Hypothalamus (tissue), 51 donors: Measurements from ENCODE around the gene CSNK1G1.

Experiments
- DNase-seq, 51 donors: peaks; one replicate each; lab custom pipeline; 2025; lab: John Stamatoyannopoulos, UW

CSNK1G1 gene

GRCh38 chr15:64157599-64158125 lies 198.3 kb downstream of the CSNK1G1 start:
- DNase-seq, result no peak

- DNase-seq, result no peak
Measured at GRCh38 chr15:64156652-64157331, 199.2 kb downstream of the CSNK1G1 start.

GRCh38 chr15:64155802-64156651 lies 199.9 kb downstream of the CSNK1G1 start:
- DNase-seq, result no peak

- peak in 50 of 51 donors; percentile 46 to 97 (median 84) for DNase-seq
Measured at GRCh38 chr15:64153480-64154367, 202.2 kb downstream of the CSNK1G1 start.

GRCh38 chr15:64152507-64153387 lies 203.2 kb downstream of the CSNK1G1 start:
- peak in 4 of 51 donors; percentile 26 to 73 (median 60) for DNase-seq

GRCh38 chr15:64151727-64152506 lies 204.1 kb downstream of the CSNK1G1 start, which contains the start of gene SNX22:
Gene SNX22 (plus strand): TSS chr15:64151731. CDS start chr15:64151776, 45 bp downstream.
- peak in 4 of 51 donors; percentile 33 to 57 (median 46) for DNase-seq

GRCh38 chr15:64149893-64150578 lies 205.9 kb downstream of the CSNK1G1 start:
- peak in 2 of 51 donors; percentile 21 to 24 for DNase-seq

GRCh38 chr15:64149424-64149823 lies 206.5 kb downstream of the CSNK1G1 start:
- peak in 3 of 51 donors; percentile 13 to 32 (median 25) for DNase-seq

GRCh38 chr15:64148581-64148980 lies 207.4 kb downstream of the CSNK1G1 start:
- no peak for DNase-seq

GRCh38 chr15:64148168-64148567 lies 207.8 kb downstream of the CSNK1G1 start:
- no peak for DNase-seq

- DNase-seq, result peak in 19 of 51 donors; percentile 9 to 69 (median 48)
Measured at GRCh38 chr15:64146885-64147681, 208.9 kb downstream of the CSNK1G1 start.

GRCh38 chr15:64146520-64146884 lies 209.5 kb downstream of the CSNK1G1 start:
- no peak for DNase-seq

- peak in 1 of 51 donors; percentile 26 for DNase-seq
Measured at GRCh38 chr15:64146041-64146440, 209.9 kb downstream of the CSNK1G1 start.

GRCh38 chr15:64144565-64145281 lies 211.2 kb downstream of the CSNK1G1 start:
- DNase-seq, result peak in 15 of 51 donors; percentile 22 to 66 (median 47)

GRCh38 chr15:64144192-64144564 lies 211.8 kb downstream of the CSNK1G1 start:
- DNase-seq, result no peak

GRCh38 chr15:64143276-64143675 lies 212.7 kb downstream of the CSNK1G1 start:
- DNase-seq, result no peak
